ENCODE results near the gene DACT2.

Gene DACT2

GRCh38 chr6:168349718-168350210, 30.2 kb upstream of the DACT2 start:
- H3K4me3 ChIP-seq (ENCODE audit: low read depth, low read length): no peak overlapping the region
- in situ Hi-C loops (cut with HindIII; ENCODE audit: low sequenced_read_pairs): no loop called here
- DNase-seq (ENCODE audit: low read depth, low spot score): no peak
- TF ChIP-seq CTCF (IDR thresholded peaks at IDR 0.05; ENCODE audit: low read depth, low read length): no peak

GRCh38 chr6:168348186-168348585, 28.6 kb upstream of the DACT2 start:
- DNase-seq (ENCODE audit: low read depth, low spot score): no peak
- TF ChIP-seq CTCF (IDR thresholded peaks at IDR 0.05; ENCODE audit: low read depth, low read length): no peak
- no peak overlapping the region for H3K4me3 ChIP-seq (ENCODE audit: low read depth, low read length)
- in situ Hi-C loops (cut with HindIII; ENCODE audit: low sequenced_read_pairs): no loop called here

- no peak for TF ChIP-seq CTCF (IDR thresholded peaks at IDR 0.05; ENCODE audit: low read depth, low read length)
- H3K4me3 ChIP-seq (ENCODE audit: low read depth, low read length): no peak overlapping the region
- in situ Hi-C loops (cut with HindIII; ENCODE audit: low sequenced_read_pairs): no loop called here
Measured at GRCh38 chr6:168347615-168348014, 28.0 kb upstream of the DACT2 start.

GRCh38 chr6:168347053-168347452, 27.5 kb upstream of the DACT2 start:
- in situ Hi-C loops (cut with HindIII; ENCODE audit: low sequenced_read_pairs): no loop called here
- TF ChIP-seq CTCF (IDR thresholded peaks at IDR 0.05; ENCODE audit: low read depth, low read length): no peak

More at GRCh38 chr6:168347615-168348014, 28.0 kb upstream of the DACT2 start:
- DNase-seq (ENCODE audit: low read depth, low spot score): no peak

GRCh38 chr6:168345896-168346754, 26.5 kb upstream of the DACT2 start:
- in situ Hi-C loops (cut with HindIII; ENCODE audit: low sequenced_read_pairs): no loop called here
- TF ChIP-seq CTCF (IDR thresholded peaks at IDR 0.05; ENCODE audit: low read depth, low read length): no peak
- no peak for DNase-seq (ENCODE audit: low read depth, low spot score)
- no peak overlapping the region for H3K4me3 ChIP-seq (ENCODE audit: low read depth, low read length)

More at GRCh38 chr6:168347053-168347452, 27.5 kb upstream of the DACT2 start:
- H3K4me3 ChIP-seq (ENCODE audit: low read depth, low read length): no peak overlapping the region
- no peak for DNase-seq (ENCODE audit: low read depth, low spot score)

GRCh38 chr6:168345266-168345665, 25.7 kb upstream of the DACT2 start:
- H3K4me3 ChIP-seq (ENCODE audit: low read depth, low read length): no peak overlapping the region
- no peak for DNase-seq (ENCODE audit: low read depth, low spot score)
- in situ Hi-C loops (cut with HindIII; ENCODE audit: low sequenced_read_pairs): no loop called here
- TF ChIP-seq CTCF (IDR thresholded peaks at IDR 0.05; ENCODE audit: low read depth, low read length): no peak
